K562 (cell line): ENCODE data around the gene ZNF385C. TPM values are rescaled to one million over a fixed set of nuclear protein-coding genes. Genes with fewer than 3 reads are reported as not detected.

Source experiments
- ATAC-seq: fragments of 200-7000 bp; cut with Tn5 transposase; 3 replicates; pipeline ENCODE4 v1.9.1; 2020; ENCODE audit warnings: moderate library complexity
- BruUV-seq: library from RNA; stranded (reverse); fragments of 400-500 nt; replicated peaks from 2 replicates; lab custom pipeline; 2021; lab: Mats Ljungman, UMichigan
- CTCF ChIA-PET: fragments of 300-600 bp; formaldehyde crosslinking; extraction: SDS; loops from one replicate; lab custom pipeline; 2021; ENCODE audit warnings: low intra/inter-chr PET ratio; lab: Yijun Ruan, JAX
- POLR2A ChIA-PET: fragments of 300-600, 350-650 bp; sonication (Branson Sonifier 250); formaldehyde crosslinking; extraction: SDS; loops from one replicate; lab custom pipeline; 2021; ENCODE audit warnings: antibody characterized with exemption, inconsistent platforms; lab: Yijun Ruan, JAX
- DNase-seq, 4 experiments: peaks; one replicate each; pipeline versions ENCODE4 v3.0.0 to v3.0.0-alpha.2; 2011 to 2018; ENCODE audit warnings: low spot score in 3 of 4, mixed read lengths in 3 of 4; ENCODE audit errors: extremely low read depth in 1 of 4
- FAIRE-seq: peaks from 2 replicates; lab custom pipeline; 2011; peaks lifted over from hg19 to GRCh38; lab: Jason Lieb, UNC
- H2AFZ ChIP-seq: 2 replicates; pipeline ENCODE4 v1.6.0; 2011; ENCODE audit warnings: low read depth, low read length, control low read depth, inconsistent platforms
- H3K27ac ChIP-seq: fragments of 200-600 bp; 3 replicates; pipeline ENCODE4 v1.8.0; 2011; ENCODE audit warnings: low read depth, mild to moderate bottlenecking, control low read depth, inconsistent platforms, low read length, moderate library complexity, mixed read lengths; ENCODE audit errors: extremely low read depth
- H3K27me3 ChIP-seq, 2 experiments: fragments of 300-600 bp in 1 of 2; 2 replicates in 1 of 2; 3 replicates in 1 of 2; pipeline versions ENCODE4 v1.6.0 to v1.8.0; 2011; ENCODE audit warnings: inconsistent platforms in 2 of 2, low read length in 2 of 2, mild to moderate bottlenecking in 1 of 2, mixed read lengths in 1 of 2, moderate library complexity in 1 of 2; ENCODE audit not compliant: control insufficient read depth in 2 of 2, insufficient read depth in 2 of 2
- H3K36me3 ChIP-seq: fragments of 300-600 bp; 3 replicates; pipeline ENCODE4 v1.8.0; 2011; ENCODE audit warnings: mild to moderate bottlenecking, low read length, inconsistent platforms; ENCODE audit not compliant: control insufficient read depth, insufficient read depth
- H3K4me1 ChIP-seq, 2 experiments: fragments of 200-600 bp in 1 of 2; replicated peaks in 1 of 2; 2 replicates in 1 of 2; 3 replicates in 1 of 2; pipeline versions ENCODE4 v1.5.1 to v1.8.0; 2011; ENCODE audit warnings: inconsistent platforms in 2 of 2, low read length in 2 of 2, mild to moderate bottlenecking in 1 of 2, mixed read lengths in 1 of 2, moderate library complexity in 1 of 2; ENCODE audit not compliant: control insufficient read depth in 2 of 2, insufficient read depth in 2 of 2
- H3K4me2 ChIP-seq: 2 replicates; pipeline ENCODE4 v1.6.1; 2011; ENCODE audit warnings: low read length, control low read depth, inconsistent platforms, mixed read lengths; ENCODE audit not compliant: insufficient read depth
- H3K4me3 ChIP-seq: fragments of 200-600 bp; sonication (generic), shearing (Covaris generic); 2 replicates; pipeline ENCODE4 v1.5.1; 2016; ENCODE audit warnings: control low read depth, inconsistent platforms
- H3K79me2 ChIP-seq: fragments of 200-600 bp; 3 replicates; pipeline ENCODE4 v1.8.0; 2011; ENCODE audit warnings: low read length, inconsistent platforms; ENCODE audit not compliant: control insufficient read depth, insufficient read depth
- H3K9ac ChIP-seq, 2 experiments: 2 replicates each; pipeline versions ENCODE4 v1.6.0 to v1.6.1; 2011; ENCODE audit warnings: low read depth in 2 of 2, low read length in 2 of 2, control low read depth in 1 of 2, inconsistent platforms in 1 of 2, mild to moderate bottlenecking in 1 of 2, mixed read lengths in 1 of 2; ENCODE audit not compliant: insufficient read depth in 1 of 2
- H3K9me1 ChIP-seq: one replicate; pipeline ENCODE4 v1.6.0; 2011; ENCODE audit warnings: inconsistent platforms, mild to moderate bottlenecking, low read length, moderate library complexity; ENCODE audit not compliant: control insufficient read depth, insufficient read depth
- H3K9me3 ChIP-seq: replicated peaks from 2 replicates; pipeline ENCODE4 v1.5.1; 2011; ENCODE audit warnings: low read depth, low read length, inconsistent platforms; ENCODE audit not compliant: control insufficient read depth, insufficient read depth
- H4K20me1 ChIP-seq: replicated peaks from 2 replicates; pipeline ENCODE4 v1.6.1; 2011; ENCODE audit warnings: low read length, inconsistent platforms, mixed read lengths; ENCODE audit not compliant: control insufficient read depth, insufficient read depth
- ARHGAP35 ChIP-seq: fragments of 450-650 bp; IDR thresholded peaks from 2 replicates; pipeline ENCODE4 v1.6.1; 2018; ENCODE audit not compliant: partially characterized antibody
- ESRRA ChIP-seq: fragments of 450-650 bp; IDR thresholded peaks from 2 replicates; pipeline ENCODE4 v1.6.1; 2014; ENCODE audit warnings: low read depth, mild to moderate bottlenecking, moderate library complexity, borderline replicate concordance
- GABPB1 ChIP-seq: sonication (generic); formaldehyde crosslinking; IDR thresholded peaks from 2 replicates; pipeline ENCODE4 v1.8.0; 2022; ENCODE audit warnings: mild to moderate bottlenecking, missing genetic modification reagents
- HMGN3 ChIP-seq: IDR thresholded peaks from 2 replicates; pipeline ENCODE4 v1.6.1; 2011; ENCODE audit warnings: borderline replicate concordance, low read depth, mild to moderate bottlenecking, mixed read lengths, low read length; ENCODE audit not compliant: insufficient read length; ENCODE audit errors: extremely low read depth
- IRF2 ChIP-seq: sonication (generic); formaldehyde crosslinking; IDR thresholded peaks from 2 replicates; pipeline ENCODE4 v1.8.1; 2022; ENCODE audit warnings: mild to moderate bottlenecking, missing genetic modification reagents
- MCM2 ChIP-seq: fragments of 450-650 bp; IDR thresholded peaks from 2 replicates; pipeline ENCODE4 v1.6.1; 2017; ENCODE audit warnings: low read depth, mild to moderate bottlenecking
- MTA3 ChIP-seq: fragments of 450-650 bp; formaldehyde crosslinking; IDR thresholded peaks from 2 replicates; pipeline ENCODE4 v1.6.1; 2017; ENCODE audit warnings: mild to moderate bottlenecking, borderline replicate concordance
- PCBP1 ChIP-seq: fragments of 200-400 bp; formaldehyde crosslinking; IDR thresholded peaks from 2 replicates; pipeline ENCODE4 v1.6.1; 2018; ENCODE audit warnings: mild to moderate bottlenecking, low read depth, low read length; ENCODE audit not compliant: poor library complexity, severe bottlenecking
- SMARCA4 ChIP-seq: fragments of 450-650 bp; IDR thresholded peaks from 2 replicates; pipeline ENCODE4 v1.6.1; 2016
- SPI1 ChIP-seq: IDR thresholded peaks from 2 replicates; pipeline ENCODE4 v1.6.1; 2011; ENCODE audit warnings: low read depth, low read length, control low read depth, borderline replicate concordance
- TCF7 ChIP-seq: sonication (generic); IDR thresholded peaks from 2 replicates; pipeline ENCODE4 v1.6.1; 2016; ENCODE audit warnings: antibody characterized with exemption, borderline replicate concordance
- ZBED1 ChIP-seq: IDR thresholded peaks from 2 replicates; pipeline ENCODE4 v1.6.1; 2014
- ZNF354B ChIP-seq: fragments of 250-450 bp; sonication (Bioruptor Pico); IDR thresholded peaks from 2 replicates; pipeline ENCODE4 v1.4.0; 2020
- WGBS: fragments of 100-300 bp; shearing (Covaris generic); methylation state at CpG from one replicate; pipeline ENCODE4 v1.1.6; 2016; ENCODE audit warnings: low coverage, mixed read lengths; ENCODE audit not compliant: insufficient coverage; ENCODE audit errors: missing lambda C conversion rate; 5-methylcytosine and 5-hydroxymethylcytosine counted together
- in situ Hi-C: fragments of 300-500 bp; cut with MboI; formaldehyde crosslinking; loops from 4 replicates; pipeline ENCODE4 v1.15.0; 2018; ENCODE audit warnings: inconsistent platforms, mixed read lengths
- intact Hi-C: fragments of 100-400 bp; cut with micrococcal nuclease; formaldehyde crosslinking; loops from 2 replicates; pipeline ENCODE4 v1.14.2; 2022
- polyA plus RNA-seq, 8 experiments: library from polyadenylated mRNA; depleted of rRNA in 4 of 8; stranded (reverse) in 5 of 8; unstranded in 3 of 8; fragments of >200 nt; fragmentation: Nextera tagmentation in 2 of 8; fragmentation: Illumina TruSeq in 1 of 8; extraction: Ambion mirVana in 2 of 8; extraction: Trizol in 1 of 8; gene quantifications; 2 replicates each; pipeline versions ENCODE4 v1.2.1 to v1.2.3, GENCODE V29; 2011 to 2014; ENCODE audit warnings: inconsistent platforms in 1 of 8, missing spikeins in 1 of 8
- total RNA-seq, 7 experiments: library from RNA; depleted of rRNA in 6 of 7; stranded (reverse); fragments of >200 nt in 6 of 7; fragmentation: Illumina TruSeq in 2 of 7; extraction: Trizol in 2 of 7; gene quantifications; 2 replicates each; pipeline versions ENCODE4 v1.2.1 to v1.2.3, GENCODE V29; 2011 to 2021; ENCODE audit warnings: low replicate concordance in 1 of 7
- TF ChIP-seq, protein P1 (sequence below): sonication (generic); formaldehyde crosslinking; IDR thresholded peaks from 2 replicates; pipeline ENCODE4 v1.5.0; 2020; ENCODE audit warnings: missing genetic modification reagents
- TF ChIP-seq, protein P2 (sequence below): fragments of 450-650 bp; IDR thresholded peaks from 2 replicates; pipeline ENCODE4 v1.6.1; 2017; ENCODE audit warnings: antibody characterized with exemption
- TF ChIP-seq, protein P3 (sequence below): fragments of 450-650 bp; formaldehyde crosslinking; IDR thresholded peaks from 2 replicates; pipeline ENCODE4 v1.4.0; 2020; ENCODE audit warnings: mild to moderate bottlenecking, moderate library complexity
- TF ChIP-seq, protein P4 (sequence below), 2 experiments: fragments of 450-650 bp in 1 of 2; sonication (generic) in 1 of 2; formaldehyde crosslinking in 1 of 2; IDR thresholded peaks in 1 of 2; conservative IDR thresholded peaks in 1 of 2; 2 replicates each; pipeline versions ENCODE4 v1.6.1 to v1.8.1; 2016 to 2023; ENCODE audit warnings: mild to moderate bottlenecking in 2 of 2, moderate library complexity in 2 of 2, inconsistent platforms in 1 of 2, missing genetic modification reagents in 1 of 2
- TF ChIP-seq, protein P5 (sequence below): fragments of 450-650 bp; IDR thresholded peaks from one replicate; pipeline ENCODE4 v1.6.1; 2018; ENCODE audit warnings: mild to moderate bottlenecking, moderate library complexity; ENCODE audit not compliant: partially characterized antibody

ZNF385C gene
- total and polyA plus RNA-seq, 9 of the 15 experiments (the other 6 are each of a cell fraction or from before 2014, with no cell fraction given): 0.03 to 0.35 (median 0.18) TPM; not detected in 1

DNA sequence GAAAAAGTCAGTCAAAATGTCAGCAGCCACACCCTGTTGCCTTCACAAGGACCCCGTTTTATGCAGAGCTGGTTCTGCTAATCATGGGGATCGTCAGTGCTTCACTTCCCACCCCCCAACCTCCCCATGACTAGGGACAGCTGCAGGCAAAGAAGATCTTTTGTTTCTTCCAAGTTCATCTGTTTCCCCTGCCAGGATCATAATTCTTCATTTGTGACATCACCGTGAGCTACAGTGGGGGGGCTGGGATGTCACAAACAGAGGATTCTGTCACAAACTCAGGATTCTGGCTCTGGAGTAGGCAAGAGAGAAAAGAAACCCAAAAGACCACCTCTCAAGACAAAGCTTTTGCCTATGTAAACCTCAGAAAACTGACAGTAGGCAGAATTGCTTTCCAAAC, 105.7 kb downstream of the ZNF385C start:
- BruUV-seq: no TSS peak

More for the DNA sequence above, 105.7 kb downstream of the ZNF385C start:
- DNase-seq: no peak
- Histone ChIP-seq H3K9me1 (no peaks in the 10 kb centered on the region), H2AFZ (no peak overlapping the region), H4K20me1 (no peaks in the 10 kb centered on the region), H3K9me3 (no peaks in the 10 kb centered on the region), H3K4me1 (no peaks in the 10 kb centered on the region), H3K9ac (no peak overlapping the region), H3K27ac (no peak overlapping the region), H3K79me2 (no peaks in the 10 kb centered on the region), H3K27me3 (no peaks in the 10 kb centered on the region), H3K4me3 (no peak overlapping the region), H3K36me3 (peaks cover 95% of the 10 kb centered on the region), H3K4me2 (no peak overlapping the region)
- intact Hi-C loops (no loop called here), in situ Hi-C loops (no loop called here)
- no peak for FAIRE-seq
- no peak for ATAC-seq
- WGBS: 86% methylated on average over 3 of the region's 3 CpGs
- CTCF ChIA-PET: no interaction called here
- POLR2A ChIA-PET: no interaction called here
- TF ChIP-seq PCBP1 (no peak), TCF7 (no peak), HMGN3 (no peak), MTA3 (no peak), ARHGAP35 (no peak), MCM2 (no peak), ZNF354B (no peak), GABPB1 (CRISPR knock-in tag) (no peak), SMARCA4 (no peak), IRF2 (no peak), ZBED1 (no peak), SPI1 (no peak), ESRRA (no peak)
- TF ChIP-seq, protein P1, sequence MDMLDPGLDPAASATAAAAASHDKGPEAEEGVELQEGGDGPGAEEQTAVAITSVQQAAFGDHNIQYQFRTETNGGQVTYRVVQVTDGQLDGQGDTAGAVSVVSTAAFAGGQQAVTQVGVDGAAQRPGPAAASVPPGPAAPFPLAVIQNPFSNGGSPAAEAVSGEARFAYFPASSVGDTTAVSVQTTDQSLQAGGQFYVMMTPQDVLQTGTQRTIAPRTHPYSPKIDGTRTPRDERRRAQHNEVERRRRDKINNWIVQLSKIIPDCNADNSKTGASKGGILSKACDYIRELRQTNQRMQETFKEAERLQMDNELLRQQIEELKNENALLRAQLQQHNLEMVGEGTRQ (CRISPR knock-in tag): no peak
- TF ChIP-seq, protein P2, sequence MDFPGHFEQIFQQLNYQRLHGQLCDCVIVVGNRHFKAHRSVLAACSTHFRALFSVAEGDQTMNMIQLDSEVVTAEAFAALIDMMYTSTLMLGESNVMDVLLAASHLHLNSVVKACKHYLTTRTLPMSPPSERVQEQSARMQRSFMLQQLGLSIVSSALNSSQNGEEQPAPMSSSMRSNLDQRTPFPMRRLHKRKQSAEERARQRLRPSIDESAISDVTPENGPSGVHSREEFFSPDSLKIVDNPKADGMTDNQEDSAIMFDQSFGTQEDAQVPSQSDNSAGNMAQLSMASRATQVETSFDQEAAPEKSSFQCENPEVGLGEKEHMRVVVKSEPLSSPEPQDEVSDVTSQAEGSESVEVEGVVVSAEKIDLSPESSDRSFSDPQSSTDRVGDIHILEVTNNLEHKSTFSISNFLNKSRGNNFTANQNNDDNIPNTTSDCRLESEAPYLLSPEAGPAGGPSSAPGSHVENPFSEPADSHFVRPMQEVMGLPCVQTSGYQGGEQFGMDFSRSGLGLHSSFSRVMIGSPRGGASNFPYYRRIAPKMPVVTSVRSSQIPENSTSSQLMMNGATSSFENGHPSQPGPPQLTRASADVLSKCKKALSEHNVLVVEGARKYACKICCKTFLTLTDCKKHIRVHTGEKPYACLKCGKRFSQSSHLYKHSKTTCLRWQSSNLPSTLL: no peak
- TF ChIP-seq, protein P3, sequence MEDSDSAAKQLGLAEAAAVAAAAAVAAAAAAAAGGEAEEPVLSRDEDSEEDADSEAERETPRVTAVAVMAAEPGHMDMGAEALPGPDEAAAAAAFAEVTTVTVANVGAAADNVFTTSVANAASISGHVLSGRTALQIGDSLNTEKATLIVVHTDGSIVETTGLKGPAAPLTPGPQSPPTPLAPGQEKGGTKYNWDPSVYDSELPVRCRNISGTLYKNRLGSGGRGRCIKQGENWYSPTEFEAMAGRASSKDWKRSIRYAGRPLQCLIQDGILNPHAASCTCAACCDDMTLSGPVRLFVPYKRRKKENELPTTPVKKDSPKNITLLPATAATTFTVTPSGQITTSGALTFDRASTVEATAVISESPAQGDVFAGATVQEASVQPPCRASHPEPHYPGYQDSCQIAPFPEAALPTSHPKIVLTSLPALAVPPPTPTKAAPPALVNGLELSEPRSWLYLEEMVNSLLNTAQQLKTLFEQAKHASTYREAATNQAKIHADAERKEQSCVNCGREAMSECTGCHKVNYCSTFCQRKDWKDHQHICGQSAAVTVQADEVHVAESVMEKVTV (CRISPR knock-in tag): no peak
- TF ChIP-seq, protein P4, sequence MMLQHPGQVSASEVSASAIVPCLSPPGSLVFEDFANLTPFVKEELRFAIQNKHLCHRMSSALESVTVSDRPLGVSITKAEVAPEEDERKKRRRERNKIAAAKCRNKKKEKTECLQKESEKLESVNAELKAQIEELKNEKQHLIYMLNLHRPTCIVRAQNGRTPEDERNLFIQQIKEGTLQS (IDR thresholded peaks at IDR 0.05): no peak
- TF ChIP-seq, protein P4 (CRISPR knock-in tag; conservative IDR thresholded peaks at IDR 0.05): no peak
- TF ChIP-seq, protein P5, sequence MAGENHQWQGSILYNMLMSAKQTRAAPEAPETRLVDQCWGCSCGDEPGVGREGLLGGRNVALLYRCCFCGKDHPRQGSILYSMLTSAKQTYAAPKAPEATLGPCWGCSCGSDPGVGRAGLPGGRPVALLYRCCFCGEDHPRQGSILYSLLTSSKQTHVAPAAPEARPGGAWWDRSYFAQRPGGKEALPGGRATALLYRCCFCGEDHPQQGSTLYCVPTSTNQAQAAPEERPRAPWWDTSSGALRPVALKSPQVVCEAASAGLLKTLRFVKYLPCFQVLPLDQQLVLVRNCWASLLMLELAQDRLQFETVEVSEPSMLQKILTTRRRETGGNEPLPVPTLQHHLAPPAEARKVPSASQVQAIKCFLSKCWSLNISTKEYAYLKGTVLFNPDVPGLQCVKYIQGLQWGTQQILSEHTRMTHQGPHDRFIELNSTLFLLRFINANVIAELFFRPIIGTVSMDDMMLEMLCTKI: no peak
